Midbrain (tissue), 1 donor: ENCODE results near the gene YTHDF2.
A peak's percentile ranks its signal among the peaks of the same experiment; 100 is the strongest.
"Not testable (repeated sequence)": the region's sequence is repeated elsewhere in the genome, so short reads cannot be mapped to it uniquely, and the experiment has no call there.

ENCODE experiments used
- DNase-seq: peaks from one replicate; lab custom pipeline; 2025; lab: John Stamatoyannopoulos, UW

The YTHDF2 gene

DNA sequence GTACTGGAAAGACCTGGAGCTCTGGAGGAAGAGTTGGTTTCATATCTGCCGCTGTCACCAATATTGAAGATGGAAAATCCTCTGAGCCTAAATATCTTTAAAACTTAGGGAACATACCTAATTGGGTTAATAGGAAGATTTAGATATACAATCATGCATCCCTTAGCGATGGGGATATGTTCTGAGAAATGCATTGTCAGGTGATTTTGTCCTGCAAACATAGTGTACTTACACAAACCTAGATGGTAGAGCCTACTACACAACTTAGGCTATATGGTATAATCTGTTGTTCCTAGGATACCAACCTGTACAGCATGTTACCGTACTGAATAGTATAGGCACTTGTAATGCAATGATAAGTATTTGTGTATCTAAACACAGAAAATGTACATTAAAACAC is 22.5 kb downstream of the YTHDF2 start:
- no peak for DNase-seq

- no peak for DNase-seq
These were observed 24.4 kb downstream of the YTHDF2 start for GRCh38 chr1:28761189-28761588.

DNA sequence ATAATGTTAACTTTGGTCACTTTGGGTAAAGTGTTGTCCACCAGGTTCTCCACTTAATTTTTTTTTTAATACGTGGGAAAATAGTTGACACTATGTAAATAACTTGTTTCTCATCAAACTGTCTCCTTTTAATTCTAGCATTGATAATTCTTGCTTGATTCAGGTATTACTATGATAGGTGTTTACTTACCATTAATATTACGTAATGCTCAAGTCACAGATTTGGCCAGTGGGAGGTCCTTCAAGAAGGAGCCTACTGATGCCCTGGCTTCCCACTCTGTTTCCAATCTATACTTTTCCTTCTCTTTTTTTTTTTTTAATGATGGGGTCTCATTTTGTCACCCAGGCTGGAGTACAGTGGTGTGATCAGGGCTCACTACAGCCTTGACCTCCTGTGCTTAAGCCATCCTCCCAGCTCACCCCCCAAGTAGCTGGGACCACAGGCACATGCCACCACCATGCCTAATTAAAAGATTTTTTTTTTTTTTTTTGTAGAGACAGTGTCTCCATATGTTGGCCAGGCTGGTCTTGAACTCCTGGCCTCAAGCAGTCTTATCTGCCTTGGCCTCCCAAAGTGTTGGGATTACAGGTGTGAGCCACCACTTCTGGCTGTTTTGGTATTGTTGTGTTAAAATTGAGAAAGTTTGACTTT is 29.9 kb downstream of the YTHDF2 start:
- DNase-seq = no peak

DNA sequence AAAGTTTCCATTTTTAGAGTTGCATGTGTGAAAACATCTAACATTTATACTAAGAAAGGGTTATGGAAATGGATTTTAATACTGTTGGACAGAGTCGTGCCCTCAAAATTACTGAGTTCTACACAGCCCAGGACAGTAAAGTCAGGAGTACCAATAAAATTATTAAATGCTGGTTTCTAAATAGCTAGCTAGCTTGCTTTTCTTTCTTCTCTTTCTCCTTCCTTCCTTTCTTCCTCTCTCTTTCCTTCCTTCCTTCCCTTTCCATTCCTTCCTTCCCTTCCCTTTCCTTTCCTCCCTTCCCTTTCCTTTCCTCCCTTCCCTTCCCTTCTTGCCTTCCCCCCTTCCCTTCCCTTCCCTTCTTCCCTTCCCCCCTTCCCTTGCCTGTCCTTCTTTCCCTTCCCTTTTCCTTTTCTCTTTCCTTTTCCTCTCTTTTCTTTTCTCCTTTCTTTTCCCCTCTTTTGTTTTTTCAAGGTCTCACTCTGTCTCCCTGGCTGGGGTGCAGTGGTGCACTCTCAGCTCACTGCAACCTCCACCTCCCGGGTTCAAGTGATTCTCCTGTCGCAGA is 33.9 kb downstream of the YTHDF2 start:
- DNase-seq = no peak

DNA sequence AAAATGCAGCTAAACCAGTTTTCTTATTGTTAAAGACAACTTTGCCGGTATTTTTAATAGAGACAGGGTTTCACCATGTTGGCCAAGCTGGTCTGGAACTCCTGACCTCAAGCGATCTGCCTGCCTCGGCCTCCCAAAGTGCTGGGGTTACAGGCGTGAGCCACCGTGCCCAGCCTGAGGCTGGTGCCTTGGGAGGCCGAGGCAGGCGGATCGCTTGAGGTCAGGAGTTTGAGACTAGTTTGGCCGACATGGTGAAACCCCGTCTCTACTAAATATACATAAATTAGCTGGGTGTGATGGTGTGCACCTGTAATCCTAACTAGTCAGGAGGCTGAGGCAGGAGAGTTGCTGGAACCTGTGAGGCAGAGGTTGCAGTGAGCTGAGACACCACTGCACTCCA is 35.2 kb downstream of the YTHDF2 start:
- not testable (repeated sequence) for DNase-seq

GRCh38 chr1:28773105-28773504 is 36.4 kb downstream of the YTHDF2 start:
- no peak for DNase-seq

DNA sequence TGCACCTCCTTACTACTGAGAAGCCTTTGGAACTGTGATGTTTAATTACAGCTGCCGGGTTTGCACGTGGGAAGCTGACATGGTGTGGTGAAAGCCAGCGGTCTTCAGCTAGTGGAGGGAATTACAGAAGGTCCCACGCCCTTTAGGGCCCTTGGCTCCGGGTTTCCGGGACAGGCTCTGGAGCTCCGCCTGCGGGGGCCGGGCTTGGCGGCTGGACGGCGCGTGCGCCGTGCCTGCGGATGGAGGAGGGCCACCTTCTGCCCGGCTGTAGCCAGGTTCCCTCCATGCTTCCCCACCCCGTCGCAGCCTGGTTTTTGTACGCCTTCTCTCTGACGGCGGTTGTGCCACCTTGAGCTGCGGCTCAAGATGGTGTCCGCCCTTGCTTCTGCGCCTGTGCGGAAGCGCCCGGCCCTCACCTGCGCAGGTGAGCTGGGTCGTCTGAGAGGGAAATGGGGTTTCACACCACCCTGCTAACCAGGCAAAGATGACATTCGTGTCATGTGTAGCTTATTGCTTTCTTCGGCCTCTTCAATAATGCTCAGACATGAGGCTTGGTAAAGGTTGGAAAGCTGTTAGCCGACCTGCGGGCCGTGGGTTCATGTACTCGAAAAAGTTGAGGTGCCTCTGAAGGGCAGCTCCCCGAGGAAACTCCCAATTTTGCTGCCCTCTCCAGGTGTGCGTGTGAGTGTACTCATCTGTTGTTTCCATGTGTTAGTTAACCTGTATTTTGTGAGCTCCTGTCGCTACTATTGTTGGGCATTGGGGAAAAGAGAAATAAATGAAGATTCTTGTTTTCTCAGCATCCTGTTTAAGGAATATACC is 38.6 kb downstream of the YTHDF2 start:
- DNase-seq = peak; percentile 45

DNA sequence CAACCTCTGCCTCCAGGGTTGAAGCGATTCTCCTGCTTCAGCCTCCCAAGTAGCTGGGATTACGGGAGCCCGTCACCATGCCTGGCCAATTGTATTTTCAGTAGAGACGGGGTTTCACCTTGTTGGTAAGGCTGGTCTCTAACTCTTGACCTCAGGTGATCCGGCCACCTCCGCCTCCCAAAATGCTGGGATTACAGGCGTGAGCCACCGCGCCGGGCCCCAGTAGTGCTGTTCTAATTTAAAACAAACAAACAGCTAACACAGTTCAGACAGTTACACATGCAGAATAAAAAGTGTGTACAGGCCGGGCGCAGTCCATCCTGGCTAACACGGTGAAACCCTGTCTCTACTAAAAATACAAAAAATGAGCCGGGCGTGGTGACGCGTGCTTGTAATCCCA is 39.6 kb downstream of the YTHDF2 start:
- DNase-seq = no peak

DNA sequence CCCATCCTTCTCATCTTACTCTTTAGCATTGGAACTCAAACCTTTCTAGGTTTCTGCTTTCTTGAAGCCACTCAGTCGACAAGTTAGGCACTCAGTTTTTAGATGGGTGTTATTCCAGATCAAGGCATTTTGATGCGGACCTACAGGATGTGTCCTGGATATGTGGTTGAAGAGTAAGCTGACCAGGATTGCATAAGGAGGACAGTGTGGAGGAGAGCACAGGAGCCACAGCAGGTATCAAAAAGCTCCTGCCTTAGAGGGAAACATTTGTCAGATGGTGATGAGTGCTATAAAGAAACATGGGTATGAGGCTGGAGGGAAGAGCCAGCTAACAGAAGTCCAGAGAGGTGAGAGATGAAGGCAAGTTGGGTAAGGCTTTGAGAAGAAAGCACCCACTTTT is 41.3 kb downstream of the YTHDF2 start:
- DNase-seq = no peak

DNA sequence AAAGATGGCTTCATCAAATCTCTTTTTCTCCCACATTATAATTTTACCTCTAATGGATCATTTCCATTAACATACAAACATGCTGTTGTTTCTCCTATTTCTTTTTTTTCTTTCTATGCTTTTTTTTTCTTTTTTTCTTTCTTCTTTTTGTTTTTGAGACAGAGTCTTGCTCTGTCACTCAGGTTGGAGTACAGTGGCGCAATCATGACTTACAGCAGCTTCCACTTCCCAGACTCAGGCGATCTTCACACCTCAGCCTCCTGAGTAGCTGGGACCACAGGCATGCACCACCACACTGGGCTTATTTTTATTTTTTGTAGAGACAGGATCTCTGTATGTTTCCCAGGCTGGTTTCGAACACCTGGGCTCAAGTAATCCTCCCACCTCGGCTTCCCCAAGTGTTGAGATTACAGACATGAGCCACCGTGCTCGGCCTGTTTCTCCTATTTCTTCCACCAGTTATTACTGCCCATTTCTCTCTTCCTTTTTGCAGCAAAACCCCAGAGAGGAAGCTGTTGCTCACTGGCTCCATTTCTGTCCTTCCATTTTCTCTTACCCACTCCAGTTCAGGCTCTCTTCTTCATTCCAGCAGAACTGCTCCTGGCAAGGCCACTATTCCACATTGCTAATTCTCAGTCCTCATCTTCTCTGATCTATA is 43.1 kb downstream of the YTHDF2 start:
- no peak for DNase-seq

- no peak for DNase-seq
These were observed 44.6 kb downstream of the YTHDF2 start for GRCh38 chr1:28781305-28781704.

GRCh38 chr1:28782011-28782410 is 45.3 kb downstream of the YTHDF2 start:
- no peak for DNase-seq

DNA sequence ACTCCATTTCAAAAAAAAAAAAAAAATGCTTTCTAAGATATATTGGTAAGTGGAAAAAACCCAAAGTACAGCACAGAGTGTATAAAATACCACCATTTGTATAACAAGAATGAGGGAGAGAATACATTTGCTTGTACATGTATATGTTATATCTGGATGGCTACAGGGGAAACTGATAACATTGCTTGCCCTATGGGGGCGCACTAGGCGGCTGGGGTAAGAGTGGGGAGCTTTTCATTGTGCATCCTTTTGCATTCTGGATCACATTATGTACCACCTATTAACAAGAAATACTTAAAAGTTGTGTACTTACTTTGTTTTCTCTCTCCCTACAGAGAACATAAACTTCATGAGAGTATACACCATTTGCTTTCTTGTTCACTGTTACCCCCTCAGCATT is 46.6 kb downstream of the YTHDF2 start:
- DNase-seq = no peak

DNA sequence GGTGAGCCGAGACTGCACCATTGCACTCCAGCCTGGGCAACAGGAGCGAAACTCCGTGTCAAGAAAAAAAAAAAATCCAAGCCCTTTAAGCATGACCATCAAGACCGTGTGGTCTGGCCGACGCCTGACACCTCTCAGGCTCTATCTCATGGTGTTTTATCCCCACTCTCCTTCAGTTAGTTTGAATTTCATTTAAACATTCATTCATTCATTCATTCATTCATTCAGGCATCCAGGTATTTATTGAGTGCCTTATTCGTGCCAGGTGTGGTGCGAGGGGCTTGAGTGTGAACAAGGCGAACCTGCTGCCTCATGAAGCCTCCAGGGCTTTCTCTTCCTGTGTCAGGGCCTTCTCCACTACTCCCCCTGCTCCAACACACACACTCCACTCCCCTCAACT is 52.7 kb downstream of the YTHDF2 start:
- no peak for DNase-seq

DNA sequence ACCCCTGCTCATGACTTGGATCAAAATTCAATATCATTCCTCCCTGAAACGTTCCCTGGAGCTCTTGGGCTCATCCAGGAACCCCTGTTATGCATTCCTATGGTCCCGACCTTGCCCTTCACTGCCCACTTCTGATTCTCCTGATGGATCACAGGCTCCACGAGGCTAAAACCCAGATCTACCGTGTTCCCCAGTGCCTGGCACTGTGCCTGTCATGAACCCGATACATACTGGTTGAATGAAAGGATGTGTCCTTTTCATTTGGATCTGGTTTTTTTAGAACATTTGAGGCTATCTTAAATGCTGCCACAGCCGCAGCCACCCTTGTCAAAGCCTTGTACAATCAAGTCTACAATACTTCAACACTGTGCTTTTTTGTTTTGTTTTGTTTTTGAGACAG is 53.1 kb downstream of the YTHDF2 start:
- no peak for DNase-seq

DNA sequence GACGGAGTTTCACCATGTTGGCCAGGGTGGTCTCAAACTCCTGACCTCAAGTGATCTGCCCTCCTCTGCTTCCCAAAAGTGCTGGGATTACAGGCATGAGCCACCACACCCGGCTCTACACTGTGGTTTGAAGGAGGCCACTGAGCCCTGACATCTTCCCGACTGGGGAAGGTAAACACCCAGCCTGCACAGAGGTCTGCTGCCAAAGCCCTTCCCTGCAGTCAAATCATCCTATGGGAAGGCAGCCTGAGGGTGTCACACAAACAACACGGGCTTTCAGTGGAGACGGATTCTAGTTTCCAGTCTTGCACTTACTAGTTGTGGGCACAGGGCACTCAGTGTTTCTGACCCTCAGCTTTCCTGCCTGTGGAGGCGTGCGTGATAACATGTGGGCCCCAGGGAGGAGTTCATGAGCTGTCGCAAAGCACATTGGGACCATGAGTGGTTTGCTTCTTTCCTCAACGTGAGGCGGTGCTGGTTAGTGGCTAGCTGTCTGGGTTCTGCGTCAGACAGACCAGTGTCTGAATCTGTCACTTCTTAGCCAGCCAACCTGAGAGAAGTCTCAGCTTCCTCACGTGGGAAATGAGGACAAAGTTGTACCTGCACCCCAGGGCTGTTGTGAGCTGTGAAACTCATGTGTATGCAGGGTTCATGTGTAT is 53.8 kb downstream of the YTHDF2 start:
- no peak for DNase-seq

GRCh38 chr1:28791929-28792328 is 55.2 kb downstream of the YTHDF2 start:
- DNase-seq = not testable (repeated sequence)

DNA sequence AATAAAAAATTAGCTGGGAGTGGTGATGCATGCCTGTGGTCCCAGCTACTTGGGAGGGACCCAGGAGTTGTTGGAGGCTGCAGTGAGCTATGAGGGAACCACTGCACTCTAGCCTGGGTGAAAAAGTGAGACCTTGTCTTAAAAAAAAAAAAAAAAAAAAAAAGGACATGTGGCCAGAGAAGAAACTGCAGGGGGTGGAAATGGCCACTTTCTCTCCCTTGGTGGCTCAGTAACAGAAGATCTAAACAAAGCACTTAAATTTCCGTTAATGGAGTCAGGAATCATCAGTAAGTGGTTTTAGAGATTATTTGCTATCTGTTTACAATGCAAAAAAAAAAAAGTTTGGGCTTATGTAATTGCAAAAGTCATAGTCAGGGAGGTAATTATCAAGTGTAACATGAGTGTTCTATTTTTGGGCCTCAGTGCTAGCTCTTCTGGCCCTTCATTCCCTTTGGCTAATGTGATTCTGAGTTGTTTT is 55.9 kb downstream of the YTHDF2 start:
- no peak for DNase-seq

GRCh38 chr1:28794582-28794981 is 57.8 kb downstream of the YTHDF2 start:
- DNase-seq = not testable (repeated sequence)

GRCh38 chr1:28796352-28797211 is 59.8 kb downstream of the YTHDF2 start:
- no peak for DNase-seq

DNA sequence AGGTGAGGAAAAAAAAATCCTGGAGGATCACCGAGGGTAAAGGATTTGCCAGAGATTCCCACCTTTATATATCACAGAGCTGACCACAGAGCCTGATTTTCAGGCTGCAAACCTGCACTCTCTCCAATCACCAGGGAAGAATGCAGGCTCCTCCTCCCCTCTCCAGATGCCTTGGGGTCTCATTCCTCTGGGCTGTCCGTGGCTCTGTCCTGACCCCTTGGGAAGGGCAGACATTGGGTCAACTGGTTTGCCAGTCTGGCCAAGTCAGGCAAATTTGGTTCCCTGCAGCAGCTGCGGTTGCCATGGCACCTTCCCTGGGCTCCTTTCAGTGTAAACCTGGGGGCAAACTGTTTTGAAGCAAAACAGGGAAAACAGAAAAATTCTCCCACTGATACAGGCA is 63.6 kb downstream of the YTHDF2 start:
- no peak for DNase-seq
